ENCODE measurements around the gene HNRNPCL1.
"Not testable (repeated sequence)": the region's sequence is repeated elsewhere in the genome, so short reads cannot be mapped to it uniquely, and the experiment has no call there.

HNRNPCL1 gene

DNA sequence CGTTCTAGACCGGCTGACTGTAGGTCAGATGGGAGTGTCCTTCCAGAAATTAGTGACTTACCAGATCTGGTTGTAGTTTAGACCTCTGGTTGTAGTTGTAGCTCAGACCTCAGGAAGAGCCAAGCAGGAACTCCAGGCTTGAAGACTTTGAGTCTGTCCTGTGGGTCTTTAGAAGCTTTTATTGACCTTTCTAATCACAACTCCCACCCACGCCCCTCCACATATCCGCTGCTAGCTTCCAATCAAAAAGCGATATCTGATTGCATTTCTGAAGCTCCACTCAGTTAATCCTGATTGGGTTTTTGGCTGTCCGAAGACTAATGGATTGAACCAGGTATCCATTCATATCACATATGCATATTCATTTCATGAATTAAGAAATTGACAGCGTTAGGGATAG lies at the start of gene HNRNPCL1:
TSS of gene HNRNPCL1 (minus strand) at position 101 of the 400 bp plus-strand sequence. CDS start 431 bp downstream, outside the sequence.
- in situ Hi-C loops (cut with HindIII; ENCODE audit: low sequenced_read_pairs): not testable (repeated sequence)

DNA sequence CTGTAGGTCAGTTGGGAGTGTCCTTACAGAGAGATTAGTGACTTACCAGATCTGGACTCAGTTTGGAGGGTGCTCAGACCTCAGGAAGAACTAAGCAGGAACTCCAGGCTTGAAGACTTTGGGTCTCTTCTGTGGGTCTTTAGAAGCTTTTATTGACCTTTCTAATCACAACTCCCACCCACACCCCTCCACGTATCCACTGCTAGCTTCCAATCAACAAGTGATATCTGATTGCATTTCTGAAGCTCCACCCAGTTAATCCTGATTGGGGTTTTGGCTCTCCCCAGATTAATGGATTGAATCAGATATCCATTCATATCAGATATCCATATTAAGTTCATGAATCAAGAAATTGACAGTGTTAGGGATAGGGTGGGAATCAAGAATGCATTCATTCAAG lies 49.6 kb upstream of the HNRNPCL1 start, which contains the start of gene PRAMEF10:
TSS of gene PRAMEF10 (minus strand) at position 101 of the 400 bp plus-strand sequence. CDS start 2,423 bp downstream, outside the sequence.
- in situ Hi-C loops (cut with HindIII; ENCODE audit: low sequenced_read_pairs): not testable (repeated sequence)

DNA sequence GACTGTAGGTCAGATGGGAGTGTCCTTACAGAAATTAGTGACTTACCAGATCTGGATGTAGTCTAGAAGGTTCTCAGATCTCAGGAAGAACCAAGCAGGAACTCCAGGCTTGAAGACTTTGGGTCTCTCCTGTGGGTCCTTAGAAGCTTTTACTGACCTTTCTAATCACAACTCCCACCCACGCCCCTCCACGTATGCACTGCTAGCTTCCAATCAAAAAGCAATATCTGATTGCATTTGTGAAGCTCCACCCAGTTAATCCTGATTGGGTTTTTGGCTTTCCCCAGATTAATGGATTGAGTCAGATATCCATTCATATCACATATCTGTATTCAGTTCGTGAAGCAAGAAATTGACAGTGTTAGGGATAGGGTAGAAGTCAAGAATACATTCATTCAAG lies 37.6 kb upstream of the HNRNPCL1 start, which contains the start of gene PRAMEF4:
TSS of gene PRAMEF4 (minus strand) at position 101 of the 400 bp plus-strand sequence. CDS start 2,807 bp downstream, outside the sequence.
- in situ Hi-C loops (cut with HindIII; ENCODE audit: low sequenced_read_pairs): not testable (repeated sequence)

- in situ Hi-C loops (cut with HindIII; ENCODE audit: low sequenced_read_pairs): not testable (repeated sequence)
Measured at GRCh38 chr1:12878453-12878852, 29.9 kb upstream of the HNRNPCL1 start.

- in situ Hi-C loops (cut with HindIII; ENCODE audit: low sequenced_read_pairs): not testable (repeated sequence)
Measured at GRCh38 chr1:12863131-12863880, 14.8 kb upstream of the HNRNPCL1 start.

GRCh38 chr1:12856786-12857185 lies 8.3 kb upstream of the HNRNPCL1 start, which contains the start of gene PRAMEF2:
PRAMEF2 (plus strand) TSS chr1:12857086; CDS start chr1:12859010, 1,924 bp downstream.
- in situ Hi-C loops (cut with HindIII; ENCODE audit: low sequenced_read_pairs): not testable (repeated sequence)

DNA sequence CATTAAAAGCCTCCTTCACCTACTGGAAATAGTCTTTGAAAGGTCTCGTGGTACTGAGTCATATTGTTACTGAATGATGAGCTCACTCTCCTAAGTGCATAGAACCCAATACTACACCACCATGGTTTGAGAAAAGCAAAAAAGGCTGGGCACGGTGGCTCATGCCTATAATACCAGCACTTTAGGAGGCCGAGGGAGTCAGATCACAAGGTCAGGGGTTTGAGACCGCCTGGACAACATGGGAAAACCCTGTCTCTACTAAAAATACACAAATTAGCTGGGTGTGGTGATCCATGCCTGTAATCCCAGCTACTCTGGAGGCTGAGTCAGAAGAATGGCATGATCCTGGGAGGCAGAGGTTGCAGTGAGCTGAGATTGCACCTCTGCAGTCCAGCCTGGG lies 3.3 kb upstream of the HNRNPCL1 start:
- in situ Hi-C loops (cut with HindIII; ENCODE audit: low sequenced_read_pairs): no loop called here

DNA sequence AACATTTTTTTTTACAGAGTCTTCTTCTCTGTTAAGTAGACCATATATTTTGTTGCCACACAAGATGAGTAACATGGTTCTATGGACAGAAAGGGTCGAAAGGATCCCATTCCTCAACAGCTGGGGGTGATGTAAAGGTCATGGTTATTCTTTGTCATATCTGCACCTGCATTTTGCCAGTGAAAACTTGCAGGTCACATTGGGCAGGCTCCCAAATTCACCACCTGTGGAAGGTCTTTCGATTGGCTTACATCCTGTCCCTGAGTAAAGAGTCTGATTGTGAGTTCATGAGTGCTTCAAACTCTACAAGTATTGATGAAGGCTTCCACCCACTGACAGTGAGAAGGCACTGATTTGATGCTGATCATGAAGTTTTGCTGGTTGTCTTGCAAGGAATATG lies 15.3 kb downstream of the HNRNPCL1 start:
- in situ Hi-C loops (cut with HindIII; ENCODE audit: low sequenced_read_pairs): not testable (repeated sequence)

GRCh38 chr1:12831310-12831709 lies 17.2 kb downstream of the HNRNPCL1 start, which contains the start of gene PRAMEF11:
PRAMEF11 (minus strand) TSS chr1:12831410; CDS start chr1:12828789, 2,621 bp downstream.
- in situ Hi-C loops (cut with HindIII; ENCODE audit: low sequenced_read_pairs): not testable (repeated sequence)

GRCh38 chr1:12819061-12819460 lies 29.5 kb downstream of the HNRNPCL1 start:
- in situ Hi-C loops (cut with HindIII; ENCODE audit: low sequenced_read_pairs): not testable (repeated sequence)

DNA sequence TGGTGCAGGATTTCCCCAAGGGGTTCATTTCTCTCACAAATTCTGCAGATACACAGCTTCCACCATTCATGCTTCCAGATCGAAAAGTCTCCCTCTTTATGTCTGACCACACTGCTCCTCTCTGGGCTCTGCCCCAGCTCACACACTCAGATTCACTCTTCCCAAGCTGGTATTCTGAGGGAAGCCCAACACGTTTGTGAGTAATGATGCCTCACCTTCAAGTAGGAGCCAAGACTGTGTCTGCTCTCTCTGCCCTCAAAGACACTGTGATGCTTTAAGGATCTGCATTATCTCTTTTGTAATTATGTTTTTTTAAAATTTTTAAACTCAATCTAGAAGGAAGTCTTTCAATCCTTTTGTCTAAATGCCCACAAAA lies 37.1 kb downstream of the HNRNPCL1 start:
- in situ Hi-C loops (cut with HindIII; ENCODE audit: low sequenced_read_pairs): no loop called here

- in situ Hi-C loops (cut with HindIII; ENCODE audit: low sequenced_read_pairs): no loop called here
Measured at GRCh38 chr1:12810691-12811408, 37.7 kb downstream of the HNRNPCL1 start.

GRCh38 chr1:12809933-12810332 lies 38.6 kb downstream of the HNRNPCL1 start:
- in situ Hi-C loops (cut with HindIII; ENCODE audit: low sequenced_read_pairs): no loop called here

DNA sequence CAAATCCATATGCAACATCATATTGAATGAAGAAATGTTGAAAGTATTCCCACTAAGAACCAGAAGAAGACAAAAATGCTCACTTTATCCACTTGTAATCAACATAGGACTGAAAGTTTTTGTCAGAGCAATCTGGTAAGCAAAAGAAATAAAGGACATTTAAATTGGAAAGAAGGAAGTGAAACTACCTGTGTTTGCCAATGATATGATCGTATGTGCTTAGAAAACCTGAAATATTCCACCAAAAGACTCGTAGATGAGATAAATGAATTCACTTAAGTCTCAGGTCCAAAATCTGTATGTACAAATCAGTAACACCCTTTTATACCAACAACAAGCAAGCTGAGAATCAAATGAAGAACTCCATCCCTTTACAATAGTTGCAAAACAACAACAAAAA lies 48.8 kb downstream of the HNRNPCL1 start:
- in situ Hi-C loops (cut with HindIII; ENCODE audit: low sequenced_read_pairs): no loop called here

DNA sequence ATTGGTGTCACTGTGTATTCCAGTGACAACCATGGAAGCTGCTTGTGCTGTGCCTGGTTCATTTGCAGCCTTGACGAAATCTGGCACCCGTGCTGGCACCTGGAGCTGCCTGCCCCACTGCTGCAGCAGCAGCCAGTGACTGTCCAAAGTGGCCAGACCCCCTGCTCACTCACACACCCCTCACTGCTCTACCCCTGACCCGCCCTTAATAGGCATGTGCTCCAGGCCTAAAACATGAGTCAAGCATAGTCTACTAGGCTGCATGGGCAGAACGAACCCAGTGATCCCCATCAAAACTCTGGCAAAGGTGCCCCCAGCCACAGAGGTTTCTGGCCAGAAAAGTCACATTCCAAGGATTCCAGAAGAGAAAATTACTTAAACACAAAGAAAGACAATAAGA lies 49.6 kb downstream of the HNRNPCL1 start:
- in situ Hi-C loops (cut with HindIII; ENCODE audit: low sequenced_read_pairs): no loop called here
